ENCODE measurements around the gene ATP8A1.

ATP8A1 gene

DNA sequence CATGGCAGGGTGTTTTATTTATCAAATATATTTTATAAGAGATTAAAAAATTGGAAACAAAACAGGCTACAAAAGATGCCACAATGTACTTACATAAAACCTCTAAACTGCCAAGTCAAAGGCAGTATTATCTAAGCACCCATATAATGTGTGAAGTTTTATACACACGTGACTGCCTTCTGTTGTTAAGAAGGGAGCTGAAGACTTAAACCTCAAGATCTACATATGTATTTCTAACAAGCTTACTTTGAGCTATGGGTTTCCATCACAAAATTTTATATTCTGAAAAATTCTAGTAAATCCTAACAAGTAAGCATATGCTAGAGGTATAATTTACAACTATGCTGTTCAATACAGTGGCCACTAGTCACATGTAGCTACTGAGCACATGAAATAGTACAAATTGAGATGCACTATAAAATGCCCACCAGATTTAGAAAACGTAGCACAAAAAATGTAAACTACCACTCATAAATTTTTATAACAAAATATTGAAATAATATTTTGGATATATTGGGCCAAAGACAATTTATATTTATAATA lies 9.8 kb downstream of the ATP8A1 start:
- DNase-seq: no peak

DNA sequence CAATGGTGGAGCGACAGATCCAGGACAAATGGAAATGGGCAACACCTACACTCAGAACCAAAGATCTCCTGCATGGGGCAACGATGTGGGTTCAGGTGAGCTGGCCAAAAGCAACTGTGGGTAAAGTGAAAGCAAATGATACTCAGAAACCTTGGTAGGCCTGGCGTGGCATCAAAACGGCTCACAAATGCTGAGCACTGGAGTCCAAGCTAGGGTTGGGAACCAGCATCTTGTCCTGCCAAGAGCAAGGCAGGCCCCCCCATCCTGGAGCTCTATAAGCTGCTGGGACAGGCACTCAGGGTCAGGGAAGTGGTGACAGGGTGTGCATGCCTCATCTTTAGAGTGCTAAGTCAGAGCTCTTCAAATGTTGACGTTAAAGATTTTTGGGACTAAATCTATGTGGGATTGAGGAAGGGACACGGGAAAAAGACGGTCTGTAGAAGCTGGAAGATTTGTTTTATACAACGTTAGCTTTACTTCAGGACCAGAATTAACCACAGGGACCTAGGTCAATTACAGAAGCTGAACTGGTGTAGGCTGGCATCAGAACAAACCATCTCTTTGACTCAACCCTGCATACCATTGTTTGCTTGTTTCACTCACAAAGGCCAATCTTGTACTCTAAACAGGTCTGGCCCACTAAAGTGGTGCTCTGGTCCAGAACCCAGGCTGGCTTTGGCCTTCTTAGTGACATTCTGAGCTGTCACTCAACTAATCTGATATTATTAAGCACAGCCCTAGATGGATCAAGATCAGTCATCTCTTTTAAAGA lies 10.7 kb downstream of the ATP8A1 start:
- DNase-seq: no peak

DNA sequence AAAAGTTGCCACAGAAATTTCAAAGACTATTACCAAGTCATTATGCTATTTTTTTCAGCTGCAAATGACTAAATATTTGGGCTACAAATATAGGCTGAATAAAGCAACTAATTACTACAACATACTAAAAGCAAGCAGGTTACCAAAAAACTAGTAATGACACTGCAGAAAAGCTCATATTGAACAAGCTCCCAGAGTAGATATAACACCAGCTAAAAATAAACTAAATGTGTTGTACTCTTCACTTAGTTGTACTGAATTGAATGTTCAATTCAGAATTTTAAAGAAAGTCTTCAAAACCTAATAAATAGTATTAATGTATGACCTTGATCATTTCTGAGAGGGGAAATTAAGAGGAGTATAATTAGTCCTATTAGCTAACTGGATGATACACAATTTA lies 12.0 kb downstream of the ATP8A1 start:
- DNase-seq: no peak

DNA sequence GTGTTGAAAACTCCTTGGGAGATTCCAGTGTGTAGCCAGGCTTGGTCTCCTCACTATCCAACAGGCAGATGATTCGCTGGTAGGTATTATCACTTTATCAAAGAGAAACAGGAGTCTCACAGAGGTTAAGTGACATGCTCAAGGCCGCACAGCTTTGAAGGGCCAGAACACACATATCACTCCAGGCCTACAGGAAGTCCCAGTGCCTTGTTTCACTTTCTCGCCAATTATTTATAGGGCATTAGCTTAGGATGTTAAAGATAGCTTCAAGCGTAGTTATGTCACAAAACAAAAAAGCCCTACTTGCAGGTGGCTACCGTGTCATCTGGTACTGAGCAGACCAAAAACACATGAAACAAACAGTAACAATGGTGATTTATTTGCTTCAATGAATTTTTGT lies 13.2 kb downstream of the ATP8A1 start:
- DNase-seq: no peak

DNA sequence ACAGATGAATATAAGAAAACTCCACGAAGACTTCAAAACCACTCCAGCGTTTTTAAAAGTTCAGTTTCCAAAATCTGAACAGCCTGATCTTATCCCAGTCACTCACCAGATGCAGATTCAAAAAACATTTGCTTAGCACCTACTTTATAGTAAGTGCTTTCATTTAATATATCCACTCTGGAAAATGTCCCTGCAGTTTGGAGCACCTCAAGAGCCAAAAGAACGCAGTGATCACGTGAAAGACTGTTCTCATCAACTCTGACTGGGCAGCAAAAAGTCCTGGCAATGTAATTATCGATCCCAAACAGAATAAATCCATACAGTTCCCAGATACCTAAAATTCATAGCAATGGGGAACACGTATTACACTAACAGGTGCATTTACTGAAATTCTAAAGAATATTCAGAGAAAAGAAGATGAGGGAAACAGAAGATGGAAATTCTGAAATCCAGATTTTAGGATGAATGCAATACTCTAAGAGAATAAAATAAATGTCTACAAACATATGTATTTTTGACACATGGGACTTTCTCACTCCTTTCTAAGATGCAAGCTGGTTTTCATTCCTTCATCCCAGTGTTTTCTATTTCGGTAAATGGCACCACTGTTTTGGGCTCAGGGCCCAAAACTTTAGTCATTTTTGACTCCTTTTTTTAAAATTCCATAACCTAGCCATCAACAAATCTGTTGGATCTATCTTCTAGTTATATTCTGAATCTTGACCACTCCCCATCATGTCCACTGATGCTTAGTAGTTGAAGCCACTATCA lies 13.9 kb downstream of the ATP8A1 start:
- DNase-seq: no peak

DNA sequence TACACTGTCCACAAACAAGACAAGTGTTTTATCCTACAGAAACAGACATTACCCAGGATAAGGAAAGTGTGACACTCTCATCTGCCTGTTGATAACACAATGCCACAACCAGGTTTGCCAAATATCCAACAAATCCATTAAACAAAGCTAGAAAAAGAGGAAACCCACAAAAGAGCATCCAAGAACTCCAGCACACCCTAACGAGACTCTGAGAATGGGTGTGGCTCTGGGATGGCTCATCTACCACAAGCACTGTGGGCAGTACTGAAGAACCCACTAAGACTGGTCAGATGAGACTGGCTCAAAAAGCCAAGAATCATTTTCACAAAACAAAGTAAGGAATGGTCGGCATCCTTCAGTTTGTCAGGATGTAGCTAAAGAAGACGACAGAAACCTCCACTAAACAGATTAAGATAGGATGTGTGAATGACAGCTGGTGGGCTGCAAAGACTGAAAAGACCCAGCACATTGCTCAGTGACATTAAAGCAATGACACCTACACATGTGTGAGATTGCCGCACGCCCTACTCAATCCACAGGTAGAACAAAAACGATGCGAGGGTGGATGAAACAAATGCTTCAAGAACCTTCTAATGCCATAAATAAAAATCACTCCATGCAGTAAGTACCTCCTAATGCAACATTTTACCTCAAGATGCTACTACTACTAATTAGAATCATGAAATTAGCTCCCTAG lies 14.7 kb downstream of the ATP8A1 start:
- DNase-seq: peak; percentile 63

DNA sequence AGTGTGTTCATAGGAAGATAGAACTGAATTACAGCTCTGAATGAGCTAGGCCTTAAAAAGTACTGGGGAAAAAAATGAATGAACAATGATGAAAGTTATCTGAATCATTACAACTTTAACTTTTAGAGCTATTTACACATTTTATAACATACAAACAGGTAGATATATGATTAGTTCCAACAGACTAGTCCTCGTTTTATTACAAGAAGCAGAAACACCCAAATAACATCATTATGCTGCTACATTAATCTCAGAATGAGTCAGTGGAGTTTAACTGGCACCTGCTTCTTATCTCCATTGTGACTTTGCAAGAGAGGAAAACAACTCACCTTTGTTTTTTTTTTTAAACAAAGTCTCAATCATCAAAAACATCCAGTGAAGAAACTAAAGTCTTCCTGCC lies 15.2 kb downstream of the ATP8A1 start:
- DNase-seq: no peak

DNA sequence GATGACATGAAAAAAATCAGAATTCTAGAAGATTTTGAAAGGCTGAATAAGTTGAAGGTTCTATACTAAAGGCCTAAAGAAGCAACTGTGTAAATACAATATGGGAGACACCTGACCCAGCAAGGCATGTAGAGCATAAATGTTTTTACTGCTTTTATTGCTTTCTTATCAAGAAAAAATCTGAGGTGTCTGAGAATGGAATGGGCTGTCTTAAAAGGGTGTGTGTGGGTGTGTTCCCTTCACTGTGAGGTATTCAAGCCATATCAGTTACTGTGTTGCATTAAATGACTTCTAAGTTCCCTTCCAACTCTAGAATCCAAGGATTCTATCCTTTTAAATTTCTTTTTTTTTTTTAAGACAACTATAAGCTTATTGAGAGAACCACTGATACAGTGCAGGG lies 15.7 kb downstream of the ATP8A1 start:
- DNase-seq: no peak

DNA sequence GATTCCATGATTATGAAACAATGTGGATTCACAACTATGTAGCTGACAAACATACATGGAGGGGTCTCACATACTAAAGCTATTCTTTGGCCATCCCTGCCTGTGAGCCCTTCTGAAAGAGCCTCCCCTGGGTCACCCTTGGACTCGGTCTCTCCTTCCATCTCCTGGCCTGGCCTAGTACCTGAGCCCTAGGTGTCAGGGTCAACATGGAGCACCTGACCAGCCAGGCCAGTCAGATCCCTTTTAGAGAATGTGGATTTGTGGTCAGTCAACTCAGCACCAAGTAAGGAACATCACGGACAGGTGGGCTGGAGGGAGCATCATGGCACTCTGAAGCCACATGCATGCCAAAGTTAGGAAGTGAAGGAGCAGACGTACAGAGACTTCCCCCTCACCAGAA lies 16.3 kb downstream of the ATP8A1 start:
- DNase-seq: no peak

DNA sequence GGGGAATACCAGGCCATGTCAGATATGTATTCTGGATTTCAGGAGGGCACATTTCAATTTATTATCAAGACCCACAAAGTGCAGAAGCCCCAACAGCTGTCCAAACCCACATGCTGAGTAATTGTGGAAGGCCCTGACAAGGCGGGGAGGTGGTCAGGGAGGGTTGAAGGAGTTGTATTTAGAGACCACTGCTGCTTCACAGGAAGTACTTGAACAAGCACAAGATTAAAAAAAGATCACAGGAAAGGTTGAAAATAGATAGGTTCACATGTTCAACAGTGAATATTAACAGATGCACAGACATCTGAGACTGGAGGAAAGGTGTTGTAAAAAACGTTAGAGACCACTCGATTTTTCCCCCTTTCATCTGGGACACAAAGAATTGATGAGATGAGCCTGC lies 17.9 kb downstream of the ATP8A1 start:
- peak; percentile 5 for DNase-seq

DNA sequence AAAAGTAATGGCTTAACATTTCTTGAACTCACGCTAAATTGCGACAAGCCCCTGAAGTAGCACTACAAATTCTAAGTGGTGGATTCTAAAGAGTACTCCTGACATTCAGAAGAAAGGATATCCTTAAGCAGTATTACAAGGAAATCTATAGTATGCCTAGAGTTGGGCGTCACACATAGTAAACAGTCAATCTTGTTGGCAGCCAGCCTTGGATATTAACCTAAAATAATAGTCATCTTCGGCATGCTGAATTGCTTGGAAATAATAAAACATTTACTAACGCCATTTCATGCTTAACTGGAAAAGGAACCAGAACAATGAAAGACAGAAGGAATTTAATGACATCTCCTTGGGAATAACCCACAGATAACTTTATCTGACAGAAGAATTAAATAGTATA lies 18.6 kb downstream of the ATP8A1 start:
- no peak for DNase-seq

DNA sequence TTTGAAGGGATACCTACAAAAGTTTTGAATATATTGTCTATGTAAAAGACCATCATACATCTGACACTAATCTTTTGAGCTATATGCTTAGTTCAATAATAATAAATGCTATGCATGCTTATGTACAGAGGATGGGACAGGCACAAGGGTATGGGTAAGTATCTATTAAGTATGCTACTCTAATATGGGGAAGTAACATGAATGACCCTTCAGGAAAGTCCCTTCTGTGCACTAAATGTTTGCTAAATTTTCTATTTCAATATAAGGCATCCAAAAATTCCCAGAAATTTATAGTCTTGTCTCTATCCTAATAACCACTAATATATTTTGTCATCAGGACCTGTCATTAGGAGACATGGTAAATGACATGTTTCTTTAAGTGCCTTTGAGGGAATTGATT lies 19.0 kb downstream of the ATP8A1 start:
- DNase-seq: no peak

DNA sequence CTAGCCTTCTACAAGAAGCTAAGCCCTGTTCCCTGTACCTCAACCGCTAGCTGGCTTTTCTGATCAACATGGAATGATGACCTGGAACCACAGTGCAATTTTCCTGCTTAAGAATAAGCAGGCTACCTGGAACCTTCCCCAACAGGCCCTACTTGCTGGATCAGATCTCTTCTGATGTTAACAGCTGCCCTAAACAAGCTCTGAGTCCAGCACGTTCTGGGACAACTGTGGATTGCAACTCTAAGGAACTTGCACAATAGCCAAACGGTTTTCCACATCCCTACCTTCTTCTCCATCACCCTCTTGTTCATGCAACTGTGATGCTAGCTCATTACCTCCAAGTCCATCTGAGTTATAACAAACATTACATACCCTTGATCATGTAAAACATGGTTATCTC lies 19.8 kb downstream of the ATP8A1 start:
- DNase-seq: no peak

DNA sequence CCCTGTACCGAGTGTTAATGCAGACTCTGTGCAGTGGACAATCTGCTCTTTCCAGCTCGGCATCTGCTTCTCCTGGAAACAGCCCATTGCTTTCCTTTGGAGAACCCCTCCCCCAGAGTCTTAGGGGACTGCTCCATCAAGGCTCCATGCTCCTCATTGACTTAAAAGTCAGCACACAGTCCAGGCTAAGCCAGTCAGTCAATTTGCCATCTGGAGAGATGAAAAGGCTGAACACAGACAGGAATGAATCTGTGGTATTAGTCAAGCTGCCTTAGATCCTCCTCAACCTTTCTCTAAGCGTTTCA lies 20.3 kb downstream of the ATP8A1 start:
- peak; percentile 98 for DNase-seq

DNA sequence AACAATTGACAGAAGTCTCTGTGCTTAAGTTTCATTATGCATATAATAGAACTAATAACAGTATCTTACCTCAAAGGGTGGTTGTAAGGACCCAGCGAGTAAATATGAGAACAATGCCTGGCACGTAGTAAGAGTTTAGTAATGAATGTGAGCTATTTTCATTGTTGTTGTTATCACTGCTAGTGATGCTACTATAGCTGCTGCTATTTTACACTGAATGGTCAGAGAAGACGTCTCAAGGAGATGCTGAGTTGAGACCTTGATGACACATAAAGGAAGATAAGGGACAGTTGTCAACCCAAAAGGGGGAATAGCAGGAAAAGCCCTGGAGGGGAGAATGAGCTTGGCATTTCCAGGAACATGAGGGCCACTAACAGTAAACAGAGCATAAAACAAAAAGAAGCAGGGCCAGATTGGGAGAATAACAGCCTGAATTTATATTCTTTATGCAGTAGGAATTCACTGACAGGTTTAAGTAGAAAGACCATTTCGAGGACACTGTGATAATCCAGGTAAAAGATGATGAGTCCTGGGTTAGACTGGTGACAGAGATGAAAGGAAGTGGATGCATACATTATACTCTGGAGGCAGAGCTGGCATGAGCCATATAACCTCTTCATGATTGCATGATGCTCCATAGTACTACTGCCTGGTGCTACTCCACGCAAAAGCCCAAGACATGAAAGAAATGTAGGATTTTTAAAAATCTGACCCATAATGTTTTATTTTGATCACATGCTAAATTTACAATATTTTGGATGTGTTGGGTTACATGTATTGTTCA lies 23.1 kb downstream of the ATP8A1 start:
- no peak for DNase-seq

DNA sequence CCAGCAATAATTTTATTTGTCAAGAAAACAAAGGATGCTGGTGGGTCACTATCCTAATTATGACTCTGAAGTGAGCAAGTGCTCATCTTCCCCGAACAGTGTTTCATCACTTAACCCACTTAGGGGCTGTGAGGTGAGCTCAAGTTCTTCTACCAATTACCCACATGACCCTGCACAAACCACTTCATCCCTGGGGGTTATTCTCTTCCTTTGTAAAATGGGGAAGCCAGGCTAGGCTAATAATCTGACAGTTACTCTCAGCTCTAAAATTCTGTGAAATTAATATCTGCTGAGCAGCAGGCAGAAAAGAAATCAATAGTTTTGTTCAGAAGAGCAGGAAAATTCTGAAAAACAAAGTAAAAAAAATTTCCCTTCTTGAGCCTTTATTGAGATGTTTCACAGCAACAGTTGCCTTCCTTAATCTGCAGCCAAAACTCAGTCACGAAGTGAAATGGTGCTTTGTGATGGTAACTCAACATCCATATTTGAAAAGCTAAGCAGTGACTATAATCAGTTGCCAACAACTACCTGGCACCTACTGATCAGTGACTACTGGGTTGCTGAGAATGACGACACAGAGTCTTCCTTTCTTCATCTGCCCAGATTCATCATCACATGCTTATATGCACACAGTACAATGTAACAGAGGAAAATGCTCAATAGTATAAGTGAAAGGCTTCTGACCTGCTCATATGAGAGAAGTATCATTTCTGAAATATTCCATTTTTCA lies 24.1 kb downstream of the ATP8A1 start:
- peak; percentile 4 for DNase-seq

DNA sequence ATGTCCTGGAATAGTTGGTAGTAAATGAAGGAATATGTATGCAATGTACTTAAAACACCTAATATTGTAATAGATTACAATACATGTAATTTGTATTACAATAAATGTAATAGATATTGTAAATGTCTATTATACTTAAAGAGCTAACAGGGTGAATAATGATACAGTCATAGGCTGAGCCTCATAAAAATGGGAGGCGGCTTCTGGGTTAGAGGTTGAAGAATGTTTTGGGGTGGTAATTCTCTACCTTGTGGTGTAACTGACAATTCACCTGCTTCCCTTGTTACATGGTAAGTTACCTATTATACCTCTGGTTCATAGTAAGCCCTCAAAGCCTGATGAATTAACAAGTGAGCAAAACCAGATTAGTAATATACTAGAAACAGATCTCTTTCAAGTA lies 26.0 kb downstream of the ATP8A1 start:
- peak; percentile 32 for DNase-seq

DNA sequence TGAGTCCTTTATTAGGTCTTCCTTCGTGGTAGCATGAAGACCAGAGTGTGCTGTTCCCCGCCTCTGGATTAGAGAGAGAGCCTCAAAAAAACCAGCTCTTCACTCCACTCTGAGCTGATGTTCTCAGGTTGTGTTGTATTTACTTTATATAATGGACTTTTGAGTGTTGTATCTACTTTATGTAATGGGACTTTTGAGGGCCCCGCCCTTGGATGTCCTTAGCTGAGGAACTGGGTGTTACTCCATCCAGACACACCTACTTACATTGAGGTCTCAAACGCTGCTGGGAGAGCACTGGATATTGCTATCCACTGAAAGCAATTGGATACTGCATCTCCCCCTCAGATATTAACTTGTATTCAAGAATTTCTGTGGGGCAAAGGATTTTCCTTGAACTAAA lies 28.2 kb downstream of the ATP8A1 start:
- no peak for DNase-seq

DNA sequence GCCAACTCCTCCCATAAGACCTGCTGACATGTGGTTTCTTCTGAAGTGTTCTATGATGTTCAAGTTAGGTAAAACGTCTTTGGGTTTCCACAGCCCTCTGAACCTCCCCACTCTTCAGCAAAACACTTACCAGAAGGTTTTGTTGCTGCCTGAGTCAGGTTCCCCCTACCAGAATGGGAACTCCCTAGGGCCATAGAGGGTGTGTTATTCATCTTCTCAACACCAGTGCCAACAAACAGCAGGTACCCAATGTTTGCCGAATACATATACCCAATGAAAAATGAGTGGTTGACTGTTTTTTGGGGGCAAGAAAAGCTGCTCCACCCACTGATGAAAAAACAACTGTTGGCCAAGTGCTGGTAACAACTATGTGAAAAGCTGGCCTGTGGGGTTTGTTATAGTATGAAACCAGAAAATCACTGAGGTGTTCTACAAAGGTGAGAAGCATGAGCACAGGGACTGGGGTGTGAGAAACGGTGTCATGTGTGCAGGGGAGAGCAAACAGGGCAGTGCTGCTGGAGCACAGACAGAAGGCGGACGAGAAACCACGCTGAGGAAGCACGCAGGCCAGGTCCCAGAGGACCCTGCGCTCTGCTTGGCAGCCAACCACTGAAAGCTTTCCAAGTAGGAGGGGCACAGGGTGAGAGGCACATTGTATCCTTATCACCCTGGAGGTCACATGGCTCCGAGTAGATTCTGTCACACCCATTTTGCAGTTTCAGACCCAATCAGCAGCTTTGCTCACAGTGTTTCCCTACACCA lies 28.8 kb downstream of the ATP8A1 start:
- DNase-seq: no peak

DNA sequence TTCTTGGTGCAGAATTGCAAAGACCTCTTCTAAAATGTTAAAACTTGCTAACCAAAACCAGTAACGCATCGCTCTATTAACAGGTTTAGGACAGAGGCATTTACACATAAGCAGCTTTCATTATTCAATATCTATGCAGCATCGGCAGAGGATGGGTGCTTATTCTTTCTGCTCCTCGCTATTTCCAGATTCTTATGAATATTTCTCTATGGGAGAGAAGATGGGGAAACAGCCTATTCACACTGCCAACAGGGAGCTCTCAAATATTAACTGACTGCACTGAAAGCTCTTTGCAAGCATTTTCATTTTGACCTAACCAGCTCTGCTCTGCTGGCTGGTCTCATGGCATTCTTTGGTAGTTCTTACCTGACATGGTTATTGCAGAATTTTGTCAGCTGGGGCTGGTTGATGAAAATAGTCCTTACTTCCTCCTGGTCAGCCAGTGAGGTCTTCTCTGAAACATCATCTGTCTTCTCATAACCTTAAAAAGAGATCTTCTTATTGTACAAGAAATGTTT lies 30.2 kb downstream of the ATP8A1 start:
- DNase-seq: no peak

DNA sequence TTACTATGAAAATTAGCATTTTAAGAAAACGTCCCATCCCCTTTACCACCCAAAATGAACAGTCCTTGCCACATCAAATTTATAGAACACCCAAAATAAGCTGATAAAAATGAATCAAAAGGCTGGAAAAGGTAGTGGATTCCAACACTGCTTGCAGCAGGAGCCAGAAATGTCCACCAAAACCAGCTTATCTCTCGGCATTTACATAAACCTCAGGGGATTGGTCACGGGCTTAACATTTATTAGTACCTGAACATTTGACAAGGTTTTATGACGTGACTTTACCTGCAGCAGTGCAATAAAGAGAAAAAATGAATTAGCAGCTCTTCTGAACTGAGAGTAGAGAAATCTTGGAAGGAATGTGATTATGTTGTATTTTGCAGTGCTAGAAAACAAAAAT lies 31.6 kb downstream of the ATP8A1 start:
- peak; percentile 10 for DNase-seq

Measured in NCI-H82 (cell line).